ENCODE results near the gene TSSC4.
A peak's percentile ranks its signal among the peaks of the same experiment; 100 is the strongest.

The TSSC4 gene

DNA sequence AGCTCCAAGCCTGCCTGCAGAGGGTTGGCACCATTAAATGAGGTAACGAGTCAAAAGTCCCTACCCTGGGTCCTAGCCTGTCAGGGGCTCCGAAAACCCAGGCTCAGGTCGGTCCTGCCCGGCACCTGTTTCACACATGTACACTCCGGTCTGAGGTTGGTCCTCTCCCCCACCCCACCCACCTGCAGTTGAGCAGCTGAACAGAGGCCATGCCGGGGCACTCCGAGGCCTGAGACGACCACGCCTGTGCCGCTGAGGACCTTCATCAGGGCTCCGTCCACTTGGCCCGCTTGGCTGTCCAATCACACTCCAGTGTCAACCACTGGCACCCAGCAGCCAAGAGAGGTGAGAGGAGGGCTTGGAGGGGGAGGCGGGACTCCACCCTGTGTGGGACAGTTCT lies 1.6 kb downstream of the TSSC4 start:
- no peak for DNase-seq

DNA sequence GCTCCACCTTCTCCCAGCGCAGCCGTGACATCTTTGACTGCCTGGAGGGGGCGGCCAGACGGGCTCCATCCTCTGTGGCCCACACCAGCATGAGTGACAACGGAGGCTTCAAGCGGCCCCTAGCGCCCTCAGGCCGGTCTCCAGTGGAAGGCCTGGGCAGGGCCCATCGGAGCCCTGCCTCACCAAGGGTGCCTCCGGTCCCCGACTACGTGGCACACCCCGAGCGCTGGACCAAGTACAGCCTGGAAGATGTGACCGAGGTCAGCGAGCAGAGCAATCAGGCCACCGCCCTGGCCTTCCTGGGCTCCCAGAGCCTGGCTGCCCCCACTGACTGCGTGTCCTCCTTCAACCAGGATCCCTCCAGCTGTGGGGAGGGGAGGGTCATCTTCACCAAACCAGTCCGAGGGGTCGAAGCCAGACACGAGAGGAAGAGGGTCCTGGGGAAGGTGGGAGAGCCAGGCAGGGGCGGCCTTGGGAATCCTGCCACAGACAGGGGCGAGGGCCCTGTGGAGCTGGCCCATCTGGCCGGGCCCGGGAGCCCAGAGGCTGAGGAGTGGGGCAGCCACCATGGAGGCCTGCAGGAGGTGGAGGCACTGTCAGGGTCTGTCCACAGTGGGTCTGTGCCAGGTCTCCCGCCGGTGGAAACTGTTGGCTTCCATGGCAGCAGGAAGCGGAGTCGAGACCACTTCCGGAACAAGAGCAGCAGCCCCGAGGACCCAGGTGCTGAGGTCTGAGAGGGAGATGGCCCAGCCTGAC lies 2.5 kb downstream of the TSSC4 start:
- DNase-seq = no peak

- no peak for DNase-seq
Measured at GRCh38 chr11:2404735-2405196, 4.2 kb downstream of the TSSC4 start.

GRCh38 chr11:2406451-2406850 lies 5.9 kb downstream of the TSSC4 start:
- no peak for DNase-seq

GRCh38 chr11:2406878-2407410 lies 6.4 kb downstream of the TSSC4 start:
- DNase-seq = no peak

- no peak for DNase-seq
Measured at GRCh38 chr11:2408671-2409070, 8.1 kb downstream of the TSSC4 start.

GRCh38 chr11:2409126-2409525 lies 8.6 kb downstream of the TSSC4 start:
- no peak for DNase-seq

DNA sequence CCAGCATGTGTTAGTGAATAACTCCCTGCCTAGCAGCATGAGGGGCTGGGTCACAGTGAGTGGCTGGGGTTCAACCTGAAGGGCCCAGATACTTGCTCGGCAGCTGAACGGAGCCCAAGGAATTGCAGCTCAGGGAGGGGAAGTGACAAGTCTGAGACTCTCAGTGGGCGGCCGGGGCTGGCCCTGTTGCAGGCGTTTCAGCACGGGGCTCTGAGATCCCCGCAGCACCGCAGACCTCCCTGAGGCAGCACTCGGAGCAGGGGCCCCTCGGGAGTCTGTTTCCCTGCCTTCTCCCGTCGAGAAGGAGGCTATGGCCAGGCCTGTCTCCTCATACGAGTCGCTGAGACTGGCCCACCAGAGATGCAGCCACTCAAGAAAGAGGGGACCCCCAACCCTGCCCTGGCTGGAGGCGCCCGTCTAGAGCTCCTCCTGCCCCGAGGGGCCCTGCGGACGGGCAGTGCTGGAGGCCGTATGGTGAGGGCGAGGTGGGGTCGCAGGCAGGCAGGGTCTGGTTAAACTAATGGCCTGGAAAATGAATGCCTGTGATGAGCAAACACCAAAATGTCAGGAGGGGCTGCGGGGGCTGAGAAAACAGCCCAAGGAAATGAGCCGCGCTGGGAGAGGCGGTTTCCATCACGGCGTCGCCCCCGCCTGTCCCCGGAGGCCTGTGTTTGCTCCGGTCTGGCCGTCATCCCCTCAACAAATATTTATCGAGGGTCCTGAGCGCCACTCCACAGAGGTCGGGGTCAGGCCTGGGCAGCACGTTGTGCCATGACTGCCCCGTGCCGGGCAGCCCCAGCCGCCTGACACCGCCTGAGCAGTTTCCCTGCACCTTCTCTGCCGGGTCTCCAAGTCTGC lies 9.3 kb downstream of the TSSC4 start:
- no peak for DNase-seq

DNA sequence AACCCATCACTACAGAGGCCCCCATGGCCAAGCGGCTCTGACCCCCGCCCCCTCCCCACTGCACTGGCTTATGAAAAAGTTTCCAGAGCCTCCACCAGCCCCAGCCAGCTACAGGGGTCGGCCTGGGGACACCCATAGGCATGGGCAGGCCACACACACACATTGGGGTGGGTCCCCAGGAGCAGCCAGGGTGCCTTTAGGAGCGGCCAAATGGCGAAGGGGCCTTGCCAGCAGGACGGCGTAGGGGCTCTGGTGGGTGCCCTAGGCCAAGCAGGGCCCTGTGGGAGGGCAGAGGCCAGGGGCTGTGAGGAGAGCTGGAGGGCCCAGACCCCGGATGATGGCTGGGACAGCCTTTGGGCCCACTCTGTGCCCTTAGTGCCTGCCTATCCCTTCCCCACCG lies 10.1 kb downstream of the TSSC4 start:
- no peak for DNase-seq

- no peak for DNase-seq
Measured at GRCh38 chr11:2411446-2412305, 11.1 kb downstream of the TSSC4 start.

DNA sequence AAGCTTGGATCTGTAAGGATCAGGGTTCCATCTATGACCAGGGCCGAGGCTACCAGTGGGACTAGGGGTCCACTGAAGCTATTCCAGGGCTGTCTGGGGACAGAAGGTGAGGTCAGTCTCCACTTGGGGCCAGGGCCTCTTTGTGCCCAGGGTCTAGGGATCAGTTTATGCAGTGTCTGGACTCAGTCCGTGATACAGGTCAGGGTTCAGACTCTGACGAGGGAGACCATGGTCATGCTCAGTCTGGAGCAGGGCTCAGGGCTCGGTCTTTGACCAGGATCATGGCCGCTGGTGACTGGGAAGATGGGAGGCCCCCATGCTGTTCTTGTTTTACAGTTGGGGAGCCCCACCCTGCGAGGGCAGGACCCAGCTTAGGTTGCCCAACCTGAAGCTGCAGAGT lies 11.8 kb downstream of the TSSC4 start:
- no peak for DNase-seq

DNA sequence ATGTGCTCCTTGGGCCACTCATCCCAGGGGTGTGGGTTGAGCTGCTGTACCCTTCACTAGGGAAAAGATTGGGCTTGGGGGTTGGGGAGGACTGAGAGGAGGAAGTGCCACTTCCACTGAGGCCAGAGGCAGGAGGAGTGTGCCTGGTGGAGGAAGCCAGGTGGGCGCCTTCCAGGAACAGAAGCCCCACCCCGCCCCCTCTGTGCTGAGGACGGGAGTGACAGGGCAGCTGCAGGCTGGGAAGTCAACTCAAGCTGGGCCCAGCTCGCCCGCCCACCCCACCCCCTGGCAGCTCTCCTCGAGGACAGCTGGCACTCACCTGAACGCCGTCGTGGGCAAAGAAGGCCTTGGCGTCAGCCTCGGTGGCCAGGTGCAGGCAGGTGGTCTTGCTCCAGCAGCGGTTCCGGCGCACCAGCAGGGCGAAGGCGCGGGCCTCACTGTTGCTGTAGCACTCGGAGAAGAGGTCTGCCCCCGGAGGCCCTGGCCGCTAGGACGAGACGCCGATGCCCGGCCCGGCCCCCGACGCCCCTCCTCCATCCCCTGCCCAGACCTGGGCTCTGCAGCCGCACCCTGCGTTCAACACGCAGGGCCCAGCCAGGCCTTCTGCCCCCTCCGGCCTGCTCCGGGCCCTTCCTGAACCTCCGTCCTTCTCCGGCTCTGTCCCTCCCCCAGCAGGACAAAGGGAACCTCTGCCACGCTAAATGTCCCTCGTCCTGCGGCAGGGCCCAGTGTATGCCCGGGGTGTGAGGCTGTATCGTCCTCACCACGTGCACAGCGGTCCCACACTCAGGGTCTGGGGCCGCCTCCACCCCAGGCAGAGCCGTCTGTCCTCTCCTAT lies 13.4 kb downstream of the TSSC4 start:
- no peak for DNase-seq

DNA sequence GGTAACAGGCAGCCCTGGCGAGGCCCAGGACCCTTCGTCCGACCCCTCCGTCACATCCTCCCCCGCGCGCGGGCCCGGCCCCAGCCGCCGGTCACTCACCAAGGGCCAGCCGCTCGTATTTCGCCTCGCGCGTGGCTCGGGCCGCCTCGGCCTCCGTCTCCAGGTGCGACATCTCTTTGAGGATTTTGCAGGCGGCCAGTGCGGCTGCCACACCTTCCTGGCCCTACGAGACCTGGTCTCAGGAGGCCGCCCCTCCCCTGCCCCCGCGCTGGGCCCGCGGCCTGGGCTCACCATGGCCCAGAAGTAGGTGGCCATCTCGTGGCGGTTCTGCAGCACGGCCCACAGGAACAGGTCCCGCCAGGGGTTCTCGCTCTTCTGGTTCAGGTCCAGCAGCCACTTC lies 14.1 kb downstream of the TSSC4 start:
- DNase-seq = no peak

GRCh38 chr11:2415171-2415570 lies 14.6 kb downstream of the TSSC4 start:
- no peak for DNase-seq

GRCh38 chr11:2415601-2416380 lies 15.2 kb downstream of the TSSC4 start:
- no peak for DNase-seq

DNA sequence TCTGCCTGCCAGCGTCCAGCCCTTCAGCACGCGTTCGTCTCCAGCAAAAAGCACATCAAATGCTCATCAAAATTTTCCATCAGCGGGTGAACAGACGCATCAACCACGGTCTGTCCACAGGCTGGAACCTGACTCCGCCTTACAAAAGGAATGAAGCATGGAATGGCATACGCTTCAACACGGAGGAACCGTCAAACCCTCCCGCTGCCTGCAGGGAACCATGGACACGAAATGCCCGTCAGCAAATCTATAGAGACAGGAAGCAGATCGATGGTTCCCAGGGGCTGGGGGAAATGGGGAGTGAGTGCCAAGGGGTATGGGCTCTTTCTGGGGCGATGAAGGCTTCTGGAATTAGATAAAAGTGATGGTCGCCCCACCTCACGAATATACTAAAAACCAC lies 16.2 kb downstream of the TSSC4 start:
- DNase-seq = no peak

GRCh38 chr11:2417856-2418692 lies 17.5 kb downstream of the TSSC4 start:
- no peak for DNase-seq

- DNase-seq = no peak
Measured at GRCh38 chr11:2418693-2419360, 18.3 kb downstream of the TSSC4 start.

DNA sequence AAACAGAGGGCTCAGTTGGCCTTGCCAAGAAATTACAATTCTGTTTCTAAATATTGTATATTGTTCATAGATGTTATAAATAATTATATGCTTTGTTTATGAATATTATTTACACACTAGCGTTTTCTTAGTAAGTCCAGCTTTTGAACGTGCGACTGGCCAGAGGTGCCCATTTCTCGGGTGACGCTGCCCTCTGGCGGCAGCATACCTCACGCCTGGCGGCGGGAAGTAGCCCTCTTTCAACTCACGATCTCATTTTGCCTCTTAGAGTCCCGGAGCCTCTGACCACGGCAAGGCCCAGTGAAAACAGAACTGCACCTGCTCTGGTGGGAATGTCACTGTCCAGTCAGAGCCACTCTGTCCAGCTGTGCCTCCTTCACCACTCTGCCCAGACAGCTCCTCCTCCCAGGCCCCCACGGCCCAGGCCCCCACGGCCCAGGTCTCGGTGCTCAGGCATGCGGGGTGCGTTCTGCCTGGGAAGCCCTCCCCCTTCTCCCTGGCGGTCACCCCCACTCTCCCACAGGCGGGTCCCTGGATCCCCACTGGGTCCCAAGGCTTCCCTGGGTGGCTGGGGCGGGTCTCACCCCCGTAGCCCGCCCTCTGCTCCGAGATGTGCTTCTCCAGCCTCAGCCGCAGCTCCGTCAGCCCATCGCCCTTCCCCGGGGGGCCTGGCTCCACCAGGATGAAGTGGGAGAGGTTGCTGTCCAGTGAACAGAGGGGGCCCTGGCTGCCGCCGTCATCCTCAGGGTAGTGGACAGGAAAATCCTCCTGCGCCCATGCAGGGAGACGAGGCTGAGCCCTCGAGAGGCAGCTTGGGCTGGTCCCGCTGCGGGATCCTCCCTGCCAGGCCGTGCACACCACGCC lies 19.3 kb downstream of the TSSC4 start:
- peak; percentile 64 for DNase-seq
